Gastrocnemius medialis (tissue), 4 donors: ENCODE results near the gene ITPK1.

Experiments
- POLR2A ChIP-seq, 2 donors: fragments of 450-650 bp; IDR thresholded peaks; one replicate each; pipeline ENCODE4 v1.6.1; 2017; ENCODE audit warnings: antibody characterized with exemption in 2 of 2, mild to moderate bottlenecking in 2 of 2, moderate library complexity in 2 of 2
- TF ChIP-seq, protein P1 (sequence below), 5 experiments: fragments of 450-650 bp in 3 of 5; fragments of 200-600 bp in 2 of 5; sonication (generic) in 2 of 5; IDR thresholded peaks in 4 of 5; conservative IDR thresholded peaks in 1 of 5; 1 replicate in 4 of 5; 2 replicates in 1 of 5; pipeline ENCODE4 v1.5.1; 2016 to 2019; ENCODE audit warnings: antibody characterized with exemption in 5 of 5, mild to moderate bottlenecking in 3 of 5, moderate library complexity in 3 of 5

DNA sequence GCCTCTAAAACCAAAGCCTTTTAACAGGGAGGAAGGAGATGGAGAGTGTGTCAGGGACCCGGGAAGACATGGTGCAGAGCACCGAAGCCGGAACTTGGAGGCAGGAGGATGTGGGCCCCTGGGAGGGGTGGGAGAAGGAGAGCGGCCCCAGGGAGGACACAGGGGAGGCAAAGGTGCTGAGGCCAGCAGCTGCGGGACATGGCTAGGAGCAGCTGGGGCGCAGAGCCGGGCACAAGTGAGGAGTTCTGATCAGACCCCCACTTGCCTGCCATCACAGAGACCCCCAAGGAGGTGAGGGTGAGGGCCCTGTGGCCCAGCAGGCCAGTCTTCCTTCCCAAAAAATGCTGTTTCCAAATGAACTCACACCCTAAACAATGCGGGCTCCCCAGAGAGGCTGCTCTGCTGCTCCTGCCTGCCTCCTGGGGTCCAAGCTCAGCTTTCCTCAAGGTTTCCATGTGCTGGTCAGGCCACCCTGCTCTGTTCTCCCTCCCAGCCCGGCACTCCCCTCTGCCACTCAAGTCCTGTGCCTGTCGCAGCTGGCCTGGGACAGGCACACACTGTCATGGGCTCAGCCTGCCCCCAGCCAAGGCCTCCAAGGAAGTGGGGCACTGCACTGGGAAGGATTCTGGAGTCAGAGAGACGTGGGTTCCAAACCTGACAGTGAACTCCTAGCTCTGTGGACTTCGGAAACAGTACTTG is 168.7 kb downstream of the ITPK1 start:
- TF ChIP-seq, protein P1, sequence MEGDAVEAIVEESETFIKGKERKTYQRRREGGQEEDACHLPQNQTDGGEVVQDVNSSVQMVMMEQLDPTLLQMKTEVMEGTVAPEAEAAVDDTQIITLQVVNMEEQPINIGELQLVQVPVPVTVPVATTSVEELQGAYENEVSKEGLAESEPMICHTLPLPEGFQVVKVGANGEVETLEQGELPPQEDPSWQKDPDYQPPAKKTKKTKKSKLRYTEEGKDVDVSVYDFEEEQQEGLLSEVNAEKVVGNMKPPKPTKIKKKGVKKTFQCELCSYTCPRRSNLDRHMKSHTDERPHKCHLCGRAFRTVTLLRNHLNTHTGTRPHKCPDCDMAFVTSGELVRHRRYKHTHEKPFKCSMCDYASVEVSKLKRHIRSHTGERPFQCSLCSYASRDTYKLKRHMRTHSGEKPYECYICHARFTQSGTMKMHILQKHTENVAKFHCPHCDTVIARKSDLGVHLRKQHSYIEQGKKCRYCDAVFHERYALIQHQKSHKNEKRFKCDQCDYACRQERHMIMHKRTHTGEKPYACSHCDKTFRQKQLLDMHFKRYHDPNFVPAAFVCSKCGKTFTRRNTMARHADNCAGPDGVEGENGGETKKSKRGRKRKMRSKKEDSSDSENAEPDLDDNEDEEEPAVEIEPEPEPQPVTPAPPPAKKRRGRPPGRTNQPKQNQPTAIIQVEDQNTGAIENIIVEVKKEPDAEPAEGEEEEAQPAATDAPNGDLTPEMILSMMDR (IDR thresholded peaks at IDR 0.05 in 4 of 5, conservative IDR thresholded peaks at IDR 0.05 in 1 of 5) = no peak
- TF ChIP-seq POLR2A (IDR thresholded peaks at IDR 0.05) = no peak
